WTC11 (cell line): ENCODE measurements around the gene NETO2. TPM values are rescaled to one million over a fixed set of nuclear protein-coding genes. Genes with fewer than 3 reads are reported as not detected.

Experiments
- ATAC-seq: fragments of 200-7000 bp; cut with Tn5 transposase; 2 replicates; pipeline ENCODE4 v1.10.0; 2021; ENCODE audit warnings: mild to moderate bottlenecking, moderate library complexity
- CTCF ChIA-PET: fragments of 300-600 bp; sonication (Branson Sonifier 250); formaldehyde crosslinking; loops from one replicate; lab custom pipeline; 2021; ENCODE audit warnings: antibody characterized with exemption; lab: Charles Lee
- POLR2A ChIA-PET: fragments of 350-600 bp; sonication (Branson Sonifier 250); formaldehyde crosslinking; loops from one replicate; lab custom pipeline; 2021; ENCODE audit warnings: antibody characterized with exemption; lab: Charles Lee
- DNase-seq: peaks from one replicate; pipeline ENCODE4 v3.0.0; 2021; ENCODE audit warnings: low spot score
- H3K27ac Mint-ChIP-seq: 2 replicates; pipeline ENCODE4 v1.8.0; 2021; ENCODE audit warnings: mixed read lengths
- H3K27me3 Mint-ChIP-seq: 2 replicates; pipeline ENCODE4 v1.8.0; 2021; ENCODE audit warnings: low read depth, mild to moderate bottlenecking, moderate library complexity, mixed read lengths
- H3K36me3 Mint-ChIP-seq: 2 replicates; pipeline ENCODE4 v1.8.0; 2021; ENCODE audit warnings: mixed read lengths
- H3K4me1 Mint-ChIP-seq: 2 replicates; pipeline ENCODE4 v1.8.0; 2022; ENCODE audit warnings: mixed read lengths
- H3K4me3 Mint-ChIP-seq: 2 replicates; pipeline ENCODE4 v1.8.0; 2021; ENCODE audit warnings: mild to moderate bottlenecking, moderate library complexity, mixed read lengths
- H3K9me3 Mint-ChIP-seq: 2 replicates; pipeline ENCODE4 v1.8.0; 2021; ENCODE audit warnings: mixed read lengths
- CBFB ChIP-seq: sonication (generic); formaldehyde crosslinking; IDR thresholded peaks from 2 replicates; pipeline ENCODE4 v1.8.1; 2022; ENCODE audit warnings: mild to moderate bottlenecking, low read depth, missing genetic modification reagents
- ELF4 ChIP-seq: sonication (generic); formaldehyde crosslinking; IDR thresholded peaks from 2 replicates; pipeline ENCODE4 v1.8.1; 2022; ENCODE audit warnings: low read depth, mild to moderate bottlenecking, moderate library complexity, missing genetic modification reagents
- EMX1 ChIP-seq: fragments of 250-450 bp; sonication (Bioruptor Pico); IDR thresholded peaks from 2 replicates; pipeline ENCODE4 v1.8.0; 2021; ENCODE audit warnings: mild to moderate bottlenecking
- ESRRA ChIP-seq: sonication (generic); formaldehyde crosslinking; IDR thresholded peaks from 2 replicates; pipeline ENCODE4 v1.8.1; 2022; ENCODE audit warnings: mild to moderate bottlenecking, missing genetic modification reagents, borderline replicate concordance
- FOXK1 ChIP-seq: sonication (generic); formaldehyde crosslinking; IDR thresholded peaks from 2 replicates; pipeline ENCODE4 v1.8.0; 2022; ENCODE audit warnings: mild to moderate bottlenecking, moderate library complexity, missing genetic modification reagents
- JAZF1 ChIP-seq: fragments of 250-450 bp; sonication (Bioruptor Pico); IDR thresholded peaks from 2 replicates; pipeline ENCODE4 v1.9.0; 2021; ENCODE audit warnings: moderate library complexity, mild to moderate bottlenecking, inconsistent platforms
- KAT7 ChIP-seq: sonication (generic); formaldehyde crosslinking; IDR thresholded peaks from 2 replicates; pipeline ENCODE4 v1.8.1; 2023; ENCODE audit warnings: missing genetic modification reagents, mild to moderate bottlenecking, borderline replicate concordance
- MXD4 ChIP-seq: fragments of 250-450 bp; sonication (Bioruptor Pico); IDR thresholded peaks from 2 replicates; pipeline ENCODE4 v1.8.0; 2021; ENCODE audit warnings: mild to moderate bottlenecking, moderate library complexity, borderline replicate concordance
- NFATC4 ChIP-seq: fragments of 250-450 bp; sonication (Bioruptor Pico); IDR thresholded peaks from 2 replicates; pipeline ENCODE4 v1.9.0; 2021; ENCODE audit warnings: mild to moderate bottlenecking
- NFYB ChIP-seq: sonication (generic); formaldehyde crosslinking; conservative IDR thresholded peaks from 2 replicates; pipeline ENCODE4 v1.8.0; 2022; ENCODE audit warnings: low read depth, missing genetic modification reagents
- TP53 ChIP-seq: sonication (generic); formaldehyde crosslinking; IDR thresholded peaks from 2 replicates; pipeline ENCODE4 v1.8.1; 2023; ENCODE audit warnings: mild to moderate bottlenecking, missing genetic modification reagents
- ZBTB43 ChIP-seq: sonication (generic); formaldehyde crosslinking; IDR thresholded peaks from 2 replicates; pipeline ENCODE4 v1.8.1; 2023; ENCODE audit warnings: mild to moderate bottlenecking, missing genetic modification reagents
- ZNF263 ChIP-seq: sonication (generic); formaldehyde crosslinking; IDR thresholded peaks from 2 replicates; pipeline ENCODE4 v1.8.1; 2022; ENCODE audit warnings: low read depth, mild to moderate bottlenecking, moderate library complexity, missing genetic modification reagents
- ZNF423 ChIP-seq: fragments of 250-450 bp; sonication (Bioruptor Pico); IDR thresholded peaks from 2 replicates; pipeline ENCODE4 v2.1.2; 2022; ENCODE audit warnings: mild to moderate bottlenecking, moderate library complexity
- ZNF425 ChIP-seq: fragments of 250-450 bp; sonication (Bioruptor Pico); conservative IDR thresholded peaks from 2 replicates; pipeline ENCODE4 v1.9.0; 2021; ENCODE audit warnings: mild to moderate bottlenecking
- ZNF512 ChIP-seq: sonication (generic); formaldehyde crosslinking; IDR thresholded peaks from 2 replicates; pipeline ENCODE4 v1.8.1; 2022; ENCODE audit warnings: missing genetic modification reagents, borderline replicate concordance
- ZNF532 ChIP-seq: fragments of 250-450 bp; sonication (Bioruptor Pico); IDR thresholded peaks from 2 replicates; pipeline ENCODE4 v1.9.0; 2021; ENCODE audit warnings: mild to moderate bottlenecking, borderline replicate concordance
- ZNF671 ChIP-seq: fragments of 250-450 bp; sonication (Bioruptor Pico); IDR thresholded peaks from 2 replicates; pipeline ENCODE4 v1.8.0; 2021; ENCODE audit warnings: mild to moderate bottlenecking
- total RNA-seq: library from RNA; stranded (reverse); gene quantifications from 3 replicates; pipeline ENCODE4 v1.2.3, GENCODE V29; 2021

NETO2 gene
- total RNA-seq, 1 experiment from 2014 or later: 21.8 TPM

- H3K9me3 Mint-ChIP-seq: peaks cover 3% of the 10 kb centered on the region; the same call in 1 of the 2 replicates
- CTCF ChIA-PET: interaction anchor here (0.7 kb wide), 1 partner anchor 88 kb away, joined by 3 read pairs; no protein-coding TSS in a partner anchor
- no peak for TF ChIP-seq ZNF671 (CRISPR knock-in tag)
- TF ChIP-seq ZNF263: no peak
- TF ChIP-seq ZNF532 (CRISPR knock-in tag): no peak
- TF ChIP-seq ZNF512 (CRISPR knock-in tag): no peak
- no peak for TF ChIP-seq ZNF423 (CRISPR knock-in tag)
- TF ChIP-seq ELF4 (CRISPR knock-in tag): no peak
- peaks cover 5% of the 10 kb centered on the region; the same call in 1 of the 2 replicates for H3K36me3 Mint-ChIP-seq
- DNase-seq (no peak), ATAC-seq (no peak)
- H3K4me1 Mint-ChIP-seq: peaks cover 14% of the 10 kb centered on the region
- no peak overlapping the region for H3K27ac Mint-ChIP-seq
- POLR2A ChIA-PET: no interaction called here
- no peak overlapping the region for H3K4me3 Mint-ChIP-seq
- no peaks in the 10 kb centered on the region for H3K27me3 Mint-ChIP-seq
Observed at GRCh38 chr16:47125757-47126156, 18.0 kb downstream of the NETO2 start.

GRCh38 chr16:47113130-47113529 is 30.6 kb downstream of the NETO2 start:
- H3K36me3 Mint-ChIP-seq: peaks cover 8% of the 10 kb centered on the region; the same call in 1 of the 2 replicates
- no peak for DNase-seq
- CTCF ChIA-PET: interaction anchor here (0.7 to 1.5 kb wide), 6 partner anchors 29 to 1486 kb away, joined by 3 to 6 read pairs (median 4); partner anchors contain the start of gene NETO2

More at GRCh38 chr16:47113130-47113529, 30.6 kb downstream of the NETO2 start:
- no peaks in the 10 kb centered on the region for H3K27me3 Mint-ChIP-seq
- peaks cover 6% of the 10 kb centered on the region; the same call in 1 of the 2 replicates for H3K9me3 Mint-ChIP-seq
- no peak overlapping the region for H3K27ac Mint-ChIP-seq
- no peaks in the 10 kb centered on the region for H3K4me1 Mint-ChIP-seq
- TF ChIP-seq ZNF425 (CRISPR knock-in tag): no peak
- no peak for TF ChIP-seq ESRRA (CRISPR knock-in tag)
- TF ChIP-seq CBFB (CRISPR knock-in tag): no peak
- TF ChIP-seq ZBTB43: no peak
- no peak for TF ChIP-seq FOXK1 (CRISPR knock-in tag)
- no peak for TF ChIP-seq NFYB (CRISPR knock-in tag)
- TF ChIP-seq KAT7: no peak
- no peak for TF ChIP-seq ZNF423 (CRISPR knock-in tag)
- TF ChIP-seq NFATC4 (CRISPR knock-in tag): no peak
- no peak for TF ChIP-seq JAZF1 (CRISPR knock-in tag)
- TF ChIP-seq MXD4 (CRISPR knock-in tag): no peak
- no peak for TF ChIP-seq EMX1
- no peak for TF ChIP-seq TP53 (CRISPR knock-in tag)
- no peak for TF ChIP-seq ZNF532 (CRISPR knock-in tag)
- TF ChIP-seq, all 79 proteins: peak for 0
- ATAC-seq: no peak
- H3K4me3 Mint-ChIP-seq: no peak overlapping the region
- POLR2A ChIA-PET: no interaction called here
